Tibial artery (tissue), 4 donors: ENCODE measurements around the gene TM4SF4.
"Not testable (repeated sequence)": the region's sequence is repeated elsewhere in the genome, so short reads cannot be mapped to it uniquely, and the experiment has no call there.

ENCODE experiments used
- DNase-seq, 2 donors: peaks; one replicate each; pipeline ENCODE4 v3.0.0-alpha.2; 2019
- H3K27ac ChIP-seq, 2 donors: fragments of 200-600 bp; sonication (generic) in 1 of 2; 1 replicate in 1 of 2; 2 replicates in 1 of 2; pipeline ENCODE4 v1.5.1; 2018 to 2019; ENCODE audit warnings: mild to moderate bottlenecking in 1 of 2
- H3K27me3 ChIP-seq, 2 donors: fragments of 200-600 bp; sonication (generic) in 1 of 2; one replicate each; pipeline versions ENCODE4 v1.5.1 to v1.6.0; 2016 to 2019
- H3K36me3 ChIP-seq, 3 donors: fragments of 200-600 bp; sonication (generic) in 2 of 3; one replicate each; pipeline ENCODE4 v1.5.1; 2016 to 2019; ENCODE audit warnings: mild to moderate bottlenecking in 2 of 3
- H3K4me1 ChIP-seq, 4 donors: fragments of 200-600 bp; sonication (generic) in 2 of 4; 1 replicate in 3 of 4; 2 replicates in 1 of 4; pipeline ENCODE4 v1.5.1; 2016 to 2019
- H3K4me3 ChIP-seq, 2 donors: fragments of 200-600 bp; sonication (generic) in 1 of 2; 1 replicate in 1 of 2; 2 replicates in 1 of 2; pipeline ENCODE4 v1.5.1; 2018 to 2019; ENCODE audit warnings: mild to moderate bottlenecking in 2 of 2
- H3K9me3 ChIP-seq, 3 donors: fragments of 200-600 bp; sonication (generic) in 1 of 3; one replicate each; pipeline ENCODE4 v1.5.1; 2016 to 2019
- intact Hi-C: fragments of 100-400 bp; cut with DNase I; formaldehyde crosslinking; loops from one replicate; pipeline ENCODE4 v1.15.0; 2023; ENCODE audit warnings: low total_unique reads
- TF ChIP-seq, protein P1 (sequence below), 2 experiments: fragments of 200-600 bp in 1 of 2; fragments of 450-650 bp in 1 of 2; IDR thresholded peaks; one replicate each; pipeline ENCODE4 v1.5.1; 2017 to 2019; ENCODE audit warnings: antibody characterized with exemption in 2 of 2, mild to moderate bottlenecking in 1 of 2, moderate library complexity in 1 of 2

TM4SF4 gene

GRCh38 chr3:149441642-149442041 is 32.9 kb upstream of the TM4SF4 start:
- Histone ChIP-seq H3K4me1 (peaks cover 0 to 21% (median 2%) of the 10 kb centered on the region in 4 donors), H3K36me3 (no peaks in the 10 kb centered on the region), H3K27ac (no peak overlapping the region), H3K27me3 (no peaks in the 10 kb centered on the region), H3K4me3 (no peak overlapping the region), H3K9me3 (no peaks in the 10 kb centered on the region)
- intact Hi-C loops: no loop called here
- DNase-seq: no peak
- TF ChIP-seq, protein P1, sequence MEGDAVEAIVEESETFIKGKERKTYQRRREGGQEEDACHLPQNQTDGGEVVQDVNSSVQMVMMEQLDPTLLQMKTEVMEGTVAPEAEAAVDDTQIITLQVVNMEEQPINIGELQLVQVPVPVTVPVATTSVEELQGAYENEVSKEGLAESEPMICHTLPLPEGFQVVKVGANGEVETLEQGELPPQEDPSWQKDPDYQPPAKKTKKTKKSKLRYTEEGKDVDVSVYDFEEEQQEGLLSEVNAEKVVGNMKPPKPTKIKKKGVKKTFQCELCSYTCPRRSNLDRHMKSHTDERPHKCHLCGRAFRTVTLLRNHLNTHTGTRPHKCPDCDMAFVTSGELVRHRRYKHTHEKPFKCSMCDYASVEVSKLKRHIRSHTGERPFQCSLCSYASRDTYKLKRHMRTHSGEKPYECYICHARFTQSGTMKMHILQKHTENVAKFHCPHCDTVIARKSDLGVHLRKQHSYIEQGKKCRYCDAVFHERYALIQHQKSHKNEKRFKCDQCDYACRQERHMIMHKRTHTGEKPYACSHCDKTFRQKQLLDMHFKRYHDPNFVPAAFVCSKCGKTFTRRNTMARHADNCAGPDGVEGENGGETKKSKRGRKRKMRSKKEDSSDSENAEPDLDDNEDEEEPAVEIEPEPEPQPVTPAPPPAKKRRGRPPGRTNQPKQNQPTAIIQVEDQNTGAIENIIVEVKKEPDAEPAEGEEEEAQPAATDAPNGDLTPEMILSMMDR (IDR thresholded peaks at IDR 0.05): no peak

DNA sequence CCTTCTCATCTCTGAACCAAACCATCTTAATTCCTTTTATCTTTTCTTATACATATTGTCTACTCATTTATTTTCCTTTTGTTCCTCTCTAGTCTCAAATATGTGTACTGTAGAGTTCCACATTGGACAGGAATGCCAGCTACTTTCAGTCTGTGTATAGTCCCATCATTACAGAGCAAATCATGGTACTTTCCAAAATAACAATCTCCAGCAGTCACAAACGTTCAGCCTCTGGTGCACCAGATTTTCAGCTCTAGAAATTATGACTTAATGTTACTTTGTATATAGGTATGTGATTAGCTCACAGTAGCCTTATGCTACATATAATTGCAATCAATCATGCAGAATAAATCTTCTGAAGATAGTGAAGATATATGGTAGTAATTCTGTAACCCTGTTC is 32.5 kb upstream of the TM4SF4 start:
- TF ChIP-seq, protein P1 (IDR thresholded peaks at IDR 0.05): no peak

DNA sequence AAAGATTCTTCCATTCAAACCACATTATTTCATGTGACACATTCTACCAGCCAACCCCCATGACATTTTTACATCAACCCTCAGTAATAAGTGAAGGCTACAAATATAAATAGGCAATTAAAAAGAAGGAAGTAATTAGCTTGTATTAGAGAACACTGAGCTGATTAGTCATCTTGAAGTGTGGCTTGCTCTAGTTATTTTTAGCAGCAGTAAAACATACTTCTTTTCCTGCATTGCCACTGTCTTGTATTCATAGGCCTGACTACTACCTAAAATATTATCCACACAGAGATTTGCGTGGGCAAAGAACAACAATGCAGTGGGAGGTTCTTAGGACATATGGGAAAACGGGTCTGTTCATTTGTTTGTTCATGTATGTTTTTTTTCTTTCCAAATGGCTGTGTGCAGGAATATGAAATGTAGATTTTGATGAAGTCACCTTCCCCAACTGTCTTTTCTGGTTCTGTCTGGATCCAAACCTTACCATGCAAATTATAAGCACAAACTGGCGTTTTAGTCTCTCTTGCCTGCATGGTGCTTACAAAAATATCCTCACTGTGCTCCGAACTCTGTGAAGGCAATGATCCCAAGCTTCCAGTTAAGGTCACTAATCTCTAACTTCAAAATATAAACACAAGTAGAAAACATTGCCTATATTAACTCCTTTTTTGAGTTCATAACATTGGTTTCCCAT is 31.5 kb upstream of the TM4SF4 start:
- no peaks in the 10 kb centered on the region for H3K27me3 ChIP-seq
- no peak for DNase-seq
- H3K9me3 ChIP-seq: no peaks in the 10 kb centered on the region
- no peak overlapping the region for H3K4me3 ChIP-seq
- intact Hi-C loops: no loop called here
- H3K4me1 ChIP-seq: peaks cover 0 to 22% (median 2%) of the 10 kb centered on the region in 4 donors
- no peaks in the 10 kb centered on the region for H3K36me3 ChIP-seq
- TF ChIP-seq, protein P1 (IDR thresholded peaks at IDR 0.05): no peak
- peak overlapping the region in 1 of 2 donors; percentile 4 for H3K27ac ChIP-seq

More for the DNA sequence above, 32.5 kb upstream of the TM4SF4 start:
- H3K27me3 ChIP-seq: no peaks in the 10 kb centered on the region
- no peak overlapping the region for H3K4me3 ChIP-seq
- DNase-seq: no peak
- H3K36me3 ChIP-seq: no peaks in the 10 kb centered on the region
- intact Hi-C loops: no loop called here
- H3K9me3 ChIP-seq: no peaks in the 10 kb centered on the region
- H3K27ac ChIP-seq: no peak overlapping the region
- H3K4me1 ChIP-seq: peaks cover 0 to 21% (median 2%) of the 10 kb centered on the region in 4 donors

GRCh38 chr3:149443545-149443912 is 31.0 kb upstream of the TM4SF4 start:
- no peak overlapping the region for H3K4me3 ChIP-seq
- H3K9me3 ChIP-seq: no peaks in the 10 kb centered on the region
- H3K36me3 ChIP-seq: no peaks in the 10 kb centered on the region
- DNase-seq: no peak
- peaks cover 0 to 27% (median 5%) of the 10 kb centered on the region in 4 donors for H3K4me1 ChIP-seq
- intact Hi-C loops: no loop called here
- TF ChIP-seq, protein P1 (IDR thresholded peaks at IDR 0.05): no peak
- no peaks in the 10 kb centered on the region for H3K27me3 ChIP-seq
- no peak overlapping the region for H3K27ac ChIP-seq

GRCh38 chr3:149444867-149445266 is 29.6 kb upstream of the TM4SF4 start:
- H3K4me3 ChIP-seq, H3K27ac ChIP-seq, DNase-seq, intact Hi-C loops, H3K9me3 ChIP-seq, H3K36me3 ChIP-seq, H3K27me3 ChIP-seq: not testable (repeated sequence)
- H3K4me1 ChIP-seq: peaks cover 0 to 40% (median 16%) of the 10 kb centered on the region in 4 donors

- H3K27ac ChIP-seq: peak overlapping the region in 1 of 2 donors; percentile 34
- H3K4me3 ChIP-seq: no peak overlapping the region
- intact Hi-C loops: no loop called here
- H3K36me3 ChIP-seq: no peaks in the 10 kb centered on the region
- H3K9me3 ChIP-seq: peaks cover 0 to 4% (median 0%) of the 10 kb centered on the region in 3 donors
- DNase-seq: no peak
- H3K4me1 ChIP-seq: peaks cover 0 to 31% (median 15%) of the 10 kb centered on the region in 4 donors
- no peaks in the 10 kb centered on the region for H3K27me3 ChIP-seq
- TF ChIP-seq, protein P1 (IDR thresholded peaks at IDR 0.05): no peak
These were observed 26.1 kb upstream of the TM4SF4 start for GRCh38 chr3:149448331-149448831.
